H9 (cell line): ENCODE data around the gene EIF4E1B. TPM values are rescaled to one million over a fixed set of nuclear protein-coding genes. Genes with fewer than 3 reads are reported as not detected.
A peak's percentile ranks its signal among the peaks of the same experiment; 100 is the strongest.

Experiments used
- DNase-seq: peaks from one replicate; pipeline ENCODE4 v3.0.0-alpha.2; 2017
- H2AFZ ChIP-seq: one replicate; pipeline ENCODE4 v1.6.1; 2013; ENCODE audit warnings: mild to moderate bottlenecking, low read length, control low read depth, moderate library complexity
- H2AK5ac ChIP-seq: 2 replicates; pipeline ENCODE4 v1.6.1; 2013; ENCODE audit warnings: low read length, control low read depth, mixed read lengths; ENCODE audit not compliant: insufficient read length
- H2BK120ac ChIP-seq: one replicate; pipeline ENCODE4 v1.6.1; 2013; ENCODE audit warnings: low read depth, mild to moderate bottlenecking, low read length, control low read depth, inconsistent platforms; ENCODE audit not compliant: poor library complexity, severe bottlenecking
- H2BK12ac ChIP-seq: 2 replicates; pipeline ENCODE4 v1.6.1; 2013; ENCODE audit warnings: low read length, control low read depth, mixed read lengths, low read depth; ENCODE audit not compliant: insufficient read length
- H2BK15ac ChIP-seq: 2 replicates; pipeline ENCODE4 v1.6.1; 2013; ENCODE audit warnings: low read depth, low read length, control low read depth
- H2BK20ac ChIP-seq: one replicate; pipeline ENCODE4 v1.6.1; 2013; ENCODE audit warnings: low read depth, mild to moderate bottlenecking, low read length, control low read depth, inconsistent platforms; ENCODE audit not compliant: poor library complexity, severe bottlenecking
- H2BK5ac ChIP-seq: 2 replicates; pipeline ENCODE4 v1.6.1; 2013; ENCODE audit warnings: low read length, control low read depth, mixed read lengths; ENCODE audit not compliant: insufficient read length
- H3K14ac ChIP-seq: 2 replicates; pipeline ENCODE4 v1.6.1; 2013; ENCODE audit warnings: low read length, control low read depth; ENCODE audit not compliant: insufficient read depth
- H3K18ac ChIP-seq: 2 replicates; pipeline ENCODE4 v1.6.1; 2013; ENCODE audit warnings: low read depth, mild to moderate bottlenecking, mixed read lengths, low read length, control low read depth; ENCODE audit not compliant: insufficient read length
- H3K23ac ChIP-seq: 2 replicates; pipeline ENCODE4 v1.6.1; 2013; ENCODE audit warnings: low read length, control low read depth, mixed read lengths, low read depth; ENCODE audit not compliant: insufficient read length
- H3K23me2 ChIP-seq: 2 replicates; pipeline ENCODE4 v1.6.1; 2013; ENCODE audit warnings: low read depth, mild to moderate bottlenecking, mixed read lengths, low read length, control low read depth; ENCODE audit not compliant: insufficient read length, poor library complexity, severe bottlenecking
- H3K27ac ChIP-seq: 2 replicates; pipeline ENCODE4 v1.5.1; 2013; ENCODE audit warnings: low read length, control low read depth, mixed read lengths, low read depth; ENCODE audit not compliant: insufficient read length
- H3K27me3 ChIP-seq: 2 replicates; pipeline ENCODE4 v1.6.1; 2013; ENCODE audit warnings: low read length, control low read depth, inconsistent platforms; ENCODE audit not compliant: insufficient read depth
- H3K4ac ChIP-seq: 2 replicates; pipeline ENCODE4 v1.6.1; 2013; ENCODE audit warnings: low read depth, mild to moderate bottlenecking, control low read depth, inconsistent platforms, low read length, moderate library complexity
- H3K4me1 ChIP-seq: 2 replicates; pipeline ENCODE4 v1.6.1; 2013; ENCODE audit warnings: low read length, control low read depth, inconsistent platforms; ENCODE audit not compliant: insufficient read depth
- H3K4me2 ChIP-seq: 2 replicates; pipeline ENCODE4 v1.6.1; 2013; ENCODE audit warnings: low read length, control low read depth, mixed read lengths; ENCODE audit not compliant: insufficient read length, insufficient read depth
- H3K56ac ChIP-seq: 2 replicates; pipeline ENCODE4 v1.6.1; 2013; ENCODE audit warnings: low read depth, mild to moderate bottlenecking, mixed read lengths, low read length, control low read depth; ENCODE audit not compliant: insufficient read length
- H3K79me1 ChIP-seq: 2 replicates; pipeline ENCODE4 v1.6.1; 2013; ENCODE audit warnings: low read depth, mild to moderate bottlenecking, moderate library complexity, low read length, control low read depth, inconsistent platforms; ENCODE audit not compliant: insufficient read depth, poor library complexity, severe bottlenecking
- H3K79me2 ChIP-seq: 2 replicates; pipeline ENCODE4 v1.6.1; 2013; ENCODE audit warnings: low read length, control low read depth, inconsistent platforms; ENCODE audit not compliant: insufficient read depth
- H3K9ac ChIP-seq: 2 replicates; pipeline ENCODE4 v1.6.1; 2013; ENCODE audit warnings: low read length, control low read depth, mixed read lengths; ENCODE audit not compliant: insufficient read length; ENCODE audit errors: extremely low read depth
- H3K9me3 ChIP-seq: one replicate; pipeline ENCODE4 v1.6.1; 2013; ENCODE audit warnings: low read depth, low read length, inconsistent platforms; ENCODE audit not compliant: control insufficient read depth
- H3T11ph ChIP-seq: one replicate; pipeline ENCODE4 v1.6.1; 2013; ENCODE audit warnings: mild to moderate bottlenecking, low read length, control low read depth, inconsistent platforms
- H4K20me1 ChIP-seq: one replicate; pipeline ENCODE4 v1.6.1; 2013; ENCODE audit not compliant: control insufficient read depth, insufficient read length, insufficient read depth
- H4K5ac ChIP-seq: 2 replicates; pipeline ENCODE4 v1.6.1; 2013; ENCODE audit warnings: low read depth, mild to moderate bottlenecking, mixed read lengths, low read length, control low read depth; ENCODE audit not compliant: insufficient read length
- H4K8ac ChIP-seq: replicated peaks from 2 replicates; pipeline ENCODE4 v1.6.1; 2013; ENCODE audit warnings: low read length, control low read depth, mixed read lengths, low read depth; ENCODE audit not compliant: insufficient read length
- H4K91ac ChIP-seq: 2 replicates; pipeline ENCODE4 v1.6.1; 2013; ENCODE audit warnings: low read depth, mild to moderate bottlenecking, moderate library complexity, mixed read lengths, low read length, control low read depth; ENCODE audit not compliant: insufficient read length
- H3K27ac Mint-ChIP-seq, 3 experiments: 2 replicates in 2 of 3; 3 replicates in 1 of 3; pipeline ENCODE4 v1.8.0; 2020 to 2021; ENCODE audit warnings: mixed read lengths in 3 of 3, mild to moderate bottlenecking in 1 of 3, moderate library complexity in 1 of 3
- H3K27me3 Mint-ChIP-seq: 2 replicates; pipeline ENCODE4 v1.8.0; 2021; ENCODE audit warnings: low read depth, mild to moderate bottlenecking, moderate library complexity, mixed read lengths
- H3K36me3 Mint-ChIP-seq, 3 experiments: 2 replicates in 2 of 3; 3 replicates in 1 of 3; pipeline ENCODE4 v1.8.0; 2020 to 2021; ENCODE audit warnings: low read depth in 3 of 3, mixed read lengths in 3 of 3; ENCODE audit not compliant: insufficient read depth in 1 of 3
- H3K4me1 Mint-ChIP-seq, 2 experiments: 2 replicates each; pipeline ENCODE4 v1.8.0; 2020; ENCODE audit warnings: mixed read lengths in 2 of 2
- H3K4me3 Mint-ChIP-seq, 2 experiments: 2 replicates in 1 of 2; 3 replicates in 1 of 2; pipeline ENCODE4 v1.8.0; 2020 to 2021; ENCODE audit warnings: mild to moderate bottlenecking in 2 of 2, mixed read lengths in 2 of 2, moderate library complexity in 1 of 2
- H3K9me3 Mint-ChIP-seq, 2 experiments: 2 replicates in 1 of 2; 3 replicates in 1 of 2; pipeline ENCODE4 v1.8.0; 2020; ENCODE audit warnings: mild to moderate bottlenecking in 2 of 2, mixed read lengths in 2 of 2, moderate library complexity in 1 of 2
- WGBS: extraction: QIAGEN DNeasy Blood & Tissue Kit; methylation state at CpG from one replicate; pipeline ENCODE4 v1.1.7; 2013; ENCODE audit warnings: missing lambda C conversion rate, low lambda C conversion rate, mixed read lengths; ENCODE audit not compliant: insufficient read length; ENCODE audit errors: extremely low coverage; 5-methylcytosine and 5-hydroxymethylcytosine counted together
- total RNA-seq: library from RNA; stranded (reverse); gene quantifications from 2 replicates; pipeline ENCODE4 v1.2.1, GENCODE V29; 2021
- TF ChIP-seq, protein P1 (sequence below): fragments of 200-600 bp; sonication (generic); conservative IDR thresholded peaks from 3 replicates; pipeline ENCODE4 v1.8.0; 2021; ENCODE audit warnings: antibody characterized with exemption, mild to moderate bottlenecking

Gene EIF4E1B
- total RNA-seq, 1 experiment from 2014 or later: 1.3 TPM

DNA sequence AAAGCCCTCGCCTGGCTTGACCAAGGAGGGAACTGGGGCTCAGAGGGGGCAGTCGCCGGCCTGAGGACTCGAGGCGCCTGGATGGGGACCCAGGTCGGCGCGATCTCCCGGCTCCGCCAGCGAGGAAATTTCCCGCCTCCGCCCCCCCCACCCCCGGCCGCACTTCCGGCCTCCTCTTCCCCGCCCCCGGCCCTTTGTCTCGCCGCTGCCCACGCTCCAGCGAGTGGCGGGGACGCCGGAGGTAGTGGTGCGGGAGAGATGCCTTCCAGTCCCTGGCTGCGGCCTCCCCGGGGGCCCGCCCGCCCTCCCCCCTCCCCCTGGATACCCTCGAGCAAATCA lies 20.1 kb upstream of the EIF4E1B start:
- H3K4me2 ChIP-seq: peak overlapping the region; percentile 35
- no peaks in the 10 kb centered on the region; the same call in 1 of the 2 replicates for H3K4me1 ChIP-seq
- H4K5ac ChIP-seq: no peak overlapping the region
- TF ChIP-seq, protein P1, sequence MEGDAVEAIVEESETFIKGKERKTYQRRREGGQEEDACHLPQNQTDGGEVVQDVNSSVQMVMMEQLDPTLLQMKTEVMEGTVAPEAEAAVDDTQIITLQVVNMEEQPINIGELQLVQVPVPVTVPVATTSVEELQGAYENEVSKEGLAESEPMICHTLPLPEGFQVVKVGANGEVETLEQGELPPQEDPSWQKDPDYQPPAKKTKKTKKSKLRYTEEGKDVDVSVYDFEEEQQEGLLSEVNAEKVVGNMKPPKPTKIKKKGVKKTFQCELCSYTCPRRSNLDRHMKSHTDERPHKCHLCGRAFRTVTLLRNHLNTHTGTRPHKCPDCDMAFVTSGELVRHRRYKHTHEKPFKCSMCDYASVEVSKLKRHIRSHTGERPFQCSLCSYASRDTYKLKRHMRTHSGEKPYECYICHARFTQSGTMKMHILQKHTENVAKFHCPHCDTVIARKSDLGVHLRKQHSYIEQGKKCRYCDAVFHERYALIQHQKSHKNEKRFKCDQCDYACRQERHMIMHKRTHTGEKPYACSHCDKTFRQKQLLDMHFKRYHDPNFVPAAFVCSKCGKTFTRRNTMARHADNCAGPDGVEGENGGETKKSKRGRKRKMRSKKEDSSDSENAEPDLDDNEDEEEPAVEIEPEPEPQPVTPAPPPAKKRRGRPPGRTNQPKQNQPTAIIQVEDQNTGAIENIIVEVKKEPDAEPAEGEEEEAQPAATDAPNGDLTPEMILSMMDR: no peak
- no peaks in the 10 kb centered on the region for H4K20me1 ChIP-seq
- H2BK120ac ChIP-seq: no peak overlapping the region
- DNase-seq: no peak
- Mint-ChIP-seq H3K27ac (no peak overlapping the region), H3K4me1 (peaks cover 32% of the 10 kb centered on the region in 2 experiments), H3K27me3 (peaks cover 27% of the 10 kb centered on the region), H3K9me3 (no peaks in the 10 kb centered on the region; a peak in 1 of 5 replicates), H3K4me3 (peak overlapping the region; percentile 59 to 76), H3K36me3 (no peaks in the 10 kb centered on the region)
- no peak overlapping the region for H2BK20ac ChIP-seq
- no peak overlapping the region for H3K4ac ChIP-seq
- H4K8ac ChIP-seq: no peak overlapping the region
- H3K9me3 ChIP-seq: no peaks in the 10 kb centered on the region
- H3K9ac ChIP-seq: no peak overlapping the region
- no peak overlapping the region for H3K56ac ChIP-seq
- no peak overlapping the region for H2AFZ ChIP-seq
- no peak overlapping the region for H2BK15ac ChIP-seq
- no peak overlapping the region for H3K23ac ChIP-seq
- no peak overlapping the region for H3K27ac ChIP-seq
- no peaks in the 10 kb centered on the region for H3K79me1 ChIP-seq
- no peak overlapping the region for H3K18ac ChIP-seq
- H2BK5ac ChIP-seq: no peak overlapping the region
- H3K23me2 ChIP-seq: peaks cover 6% of the 10 kb centered on the region
- no peak overlapping the region for H2BK12ac ChIP-seq
- H3K79me2 ChIP-seq: no peaks in the 10 kb centered on the region
- H2AK5ac ChIP-seq: no peak overlapping the region
- H3T11ph ChIP-seq: no peak overlapping the region
- no peaks in the 10 kb centered on the region; the same call in 1 of the 2 replicates for H3K27me3 ChIP-seq
- WGBS: no CpG with 5 or more reads among the region's 31 CpGs
- no peak overlapping the region for H4K91ac ChIP-seq
- no peak overlapping the region for H3K14ac ChIP-seq
